Ovary (tissue), 9 donors: Measurements from ENCODE around the gene DENND4B. TPM values are rescaled to one million over a fixed set of nuclear protein-coding genes. Genes with fewer than 3 reads are reported as not detected.

ENCODE experiments used
- DNase-seq, 5 donors: peaks; one replicate each; pipeline ENCODE4 v3.0.0-alpha.2; 2019 to 2020
- H3K27ac ChIP-seq, 2 donors: fragments of 200-600 bp; one replicate each; pipeline versions ENCODE4 v1.5.1 to v1.8.0; 2019 to 2022
- H3K27me3 ChIP-seq: fragments of 200-600 bp; one replicate; pipeline ENCODE4 v1.8.0; 2022
- H3K36me3 ChIP-seq: fragments of 200-600 bp; sonication (generic); one replicate; pipeline ENCODE4 v1.5.1; 2019
- H3K4me1 ChIP-seq: one replicate; pipeline ENCODE4 v1.8.1; 2013; ENCODE audit warnings: mild to moderate bottlenecking, moderate library complexity; ENCODE audit not compliant: insufficient read depth
- H3K4me3 ChIP-seq: fragments of 200-600 bp; sonication (generic); one replicate; pipeline ENCODE4 v1.5.1; 2017
- H3K9me3 ChIP-seq, 2 donors: fragments of 200-600 bp in 1 of 2; sonication (generic) in 1 of 2; one replicate each; pipeline versions ENCODE4 v1.5.1 to v1.8.1; 2013 to 2019; ENCODE audit warnings: mild to moderate bottlenecking in 1 of 2, moderate library complexity in 1 of 2
- CTCF ChIP-seq, 3 donors: fragments of 450-650 bp in 2 of 3; fragments of 200-600 bp in 1 of 3; IDR thresholded peaks; one replicate each; pipeline versions ENCODE4 v1.5.1 to v1.8.0; 2016 to 2022; ENCODE audit warnings: antibody characterized with exemption in 3 of 3, mild to moderate bottlenecking in 1 of 3
- EP300 ChIP-seq: sonication (generic); formaldehyde crosslinking; IDR thresholded peaks from one replicate; pipeline ENCODE4 v1.6.1; 2017; ENCODE audit warnings: antibody characterized with exemption
- POLR2A ChIP-seq: fragments of 450-650 bp; IDR thresholded peaks from one replicate; pipeline ENCODE4 v1.6.1; 2017; ENCODE audit warnings: antibody characterized with exemption, mild to moderate bottlenecking, moderate library complexity
- WGBS, 3 donors: extraction: QIAGEN DNeasy Blood & Tissue Kit in 1 of 3; methylation state at CpG; one replicate each; pipeline versions ENCODE4 v1.1.5 to v1.1.7; 2013 to 2017; 5-methylcytosine and 5-hydroxymethylcytosine counted together
- intact Hi-C, 4 donors: fragments of 100-400 bp; cut with DNase I; formaldehyde crosslinking; loops; one replicate each; pipeline versions ENCODE4 v1.11.0 to v1.15.1; 2022 to 2023
- polyA plus RNA-seq, 2 donors: library from polyadenylated mRNA; stranded (reverse); fragments of 200-250 nt in 1 of 2; fragments of 350-450 nt in 1 of 2; fragmentation: Illumina TruSeq in 1 of 2; extraction: RNeasy Lipid Tissue Mini Kit (QIAGEN cat#74804) in 1 of 2; gene quantifications; one replicate each; pipeline ENCODE4 v1.2.3, GENCODE V29; 2013 to 2014
- total RNA-seq, 7 donors: library from RNA; depleted of rRNA in 2 of 7; stranded (reverse); fragments of >200 nt in 2 of 7; fragmentation: NEBNext Ultra II Directional in 3 of 7; extraction: Animal tissue kit (Norgen Biotek cat#: 25700) in 3 of 7; gene quantifications; one replicate each; pipeline versions ENCODE4 v1.1.0 to v1.2.4, GENCODE V29; 2016 to 2023
- donor health status: DM: no; HTN: no; CAD: no; lungs with moderate emphysema.
- donor health status: DM: no; HTN: no; CAD: no.
- donor health status: Bipolar disorder and iron deficiency.
- donor health status: DM: yes; HTN: yes; CAD: no.
- donor health status: DM: no; HTN: no; CAD: no.
- donor health status: DM: yes; HTN: yes; CAD: no.

DENND4B gene
- total and polyA plus RNA-seq, 9 donors: 20.9 to 83.1 (median 42.1) TPM

DNA sequence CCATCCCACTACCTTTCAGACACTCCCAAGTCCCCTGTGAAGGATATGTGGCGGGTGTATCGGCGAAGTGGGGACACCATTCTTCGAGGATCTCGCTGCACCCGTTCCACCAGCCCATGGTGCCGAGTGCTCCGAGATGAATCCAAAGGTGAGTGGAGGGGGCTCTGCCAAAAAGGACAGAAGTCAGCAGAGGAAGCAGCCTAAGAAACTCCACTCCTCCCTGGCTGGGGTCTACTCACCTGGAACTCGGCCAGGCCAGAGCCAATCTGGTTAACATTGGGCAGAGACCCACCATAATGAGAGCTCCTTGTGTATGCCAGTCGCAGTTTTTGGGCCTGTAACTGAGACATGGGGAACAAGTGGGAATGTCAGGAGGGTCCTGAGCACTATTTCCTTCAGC, 8.3 kb upstream of the DENND4B start:
- 89 to 91% (median 91%) methylated on average over 10 of the region's 10 CpGs for WGBS, 3 donors
- no peaks in the 10 kb centered on the region for H3K27me3 ChIP-seq
- H3K36me3 ChIP-seq: no peaks in the 10 kb centered on the region
- H3K4me3 ChIP-seq: no peak overlapping the region
- intact Hi-C loops: loop anchor here in 1 of 4 donors (10.0 kb wide), 1 partner anchor 160 kb away; no protein-coding TSS in a partner anchor
- H3K4me1 ChIP-seq: peaks cover 19% of the 10 kb centered on the region
- TF ChIP-seq EP300 (no peak), CTCF (IDR thresholded peaks at IDR 0.05) (no peak), POLR2A (no peak)
- no peak for DNase-seq
- H3K27ac ChIP-seq: no peak overlapping the region
- no peaks in the 10 kb centered on the region for H3K9me3 ChIP-seq

GRCh38 chr1:153953859-153954365, 7.4 kb upstream of the DENND4B start:
- Histone ChIP-seq H3K27ac (no peak overlapping the region), H3K4me3 (no peak overlapping the region), H3K36me3 (no peaks in the 10 kb centered on the region), H3K27me3 (no peaks in the 10 kb centered on the region), H3K4me1 (peaks cover 12% of the 10 kb centered on the region), H3K9me3 (no peaks in the 10 kb centered on the region)
- WGBS, 3 donors: 70 to 76% (median 74%) methylated on average over 4 of the region's 4 CpGs
- no peak for DNase-seq
- TF ChIP-seq EP300 (no peak), POLR2A (no peak), CTCF (IDR thresholded peaks at IDR 0.05) (no peak)
- intact Hi-C loops: loop anchor here in 1 of 4 donors (10.0 kb wide), 1 partner anchor 159 kb away; no protein-coding TSS in a partner anchor

DNA sequence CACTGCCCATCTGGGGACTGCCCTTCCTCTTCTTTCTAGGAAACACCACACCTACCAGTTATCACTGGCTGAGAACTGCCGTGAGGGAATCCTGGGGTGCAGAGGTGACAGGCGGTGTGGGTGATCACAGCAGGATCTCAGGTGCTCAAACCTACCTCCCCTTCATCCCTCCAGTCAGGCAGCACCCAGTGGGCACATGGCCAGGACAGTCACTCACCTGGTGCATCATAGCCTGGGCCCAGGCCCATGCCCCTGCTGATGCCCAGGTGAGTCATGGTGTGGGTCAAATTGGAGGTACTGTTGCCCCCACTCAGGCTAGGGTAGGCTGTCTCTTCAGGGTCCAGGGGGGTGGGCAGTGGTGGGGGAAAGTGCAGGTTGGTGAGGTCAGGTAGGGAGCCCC, 5.3 kb upstream of the DENND4B start:
- intact Hi-C loops: loop anchor here in 1 of 4 donors (10.0 kb wide), 1 partner anchor 157 kb away; no protein-coding TSS in a partner anchor
- WGBS, 3 donors: 86 to 92% (median 87%) methylated on average over 2 of the region's 2 CpGs
- no peak for DNase-seq
- no peak for TF ChIP-seq EP300
- TF ChIP-seq CTCF (IDR thresholded peaks at IDR 0.05): no peak
- no peak for TF ChIP-seq POLR2A
- Histone ChIP-seq H3K36me3 (no peaks in the 10 kb centered on the region), H3K9me3 (no peaks in the 10 kb centered on the region), H3K4me1 (peaks cover 8% of the 10 kb centered on the region), H3K27ac (no peak overlapping the region), H3K27me3 (no peaks in the 10 kb centered on the region), H3K4me3 (no peak overlapping the region)

DNA sequence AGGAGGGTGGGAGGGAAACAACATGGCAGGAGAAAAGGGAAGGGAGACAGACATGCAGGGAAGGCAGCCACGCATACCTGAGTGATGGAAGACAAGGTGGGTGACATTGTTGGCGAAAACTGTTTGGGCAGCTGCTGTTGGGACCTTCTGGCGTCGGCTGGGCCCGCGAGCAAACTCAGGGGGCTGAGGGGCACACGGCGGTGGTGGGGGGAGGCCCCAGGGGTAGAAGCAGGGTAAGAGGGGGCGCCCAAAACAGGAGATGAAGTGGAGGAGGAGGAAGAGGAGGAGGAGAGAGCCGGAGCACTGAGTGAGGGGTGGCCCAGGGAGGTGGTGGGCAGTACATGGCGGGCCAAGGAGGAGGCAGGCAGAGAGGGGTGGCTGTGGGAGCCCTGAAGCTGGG, 4.7 kb upstream of the DENND4B start:
- WGBS, 3 donors: 87 to 92% (median 87%) methylated on average over 11 of the region's 11 CpGs
- H3K27me3 ChIP-seq: no peaks in the 10 kb centered on the region
- intact Hi-C loops: loop anchor here in 1 of 4 donors (10.0 kb wide), 1 partner anchor 156 kb away; no protein-coding TSS in a partner anchor
- DNase-seq: peak in 1 of 5 donors; percentile 12
- no peak overlapping the region for H3K27ac ChIP-seq
- H3K36me3 ChIP-seq: no peaks in the 10 kb centered on the region
- H3K9me3 ChIP-seq: no peaks in the 10 kb centered on the region
- no peak overlapping the region for H3K4me3 ChIP-seq
- peaks cover 2% of the 10 kb centered on the region for H3K4me1 ChIP-seq
- TF ChIP-seq CTCF (IDR thresholded peaks at IDR 0.05) (no peak), POLR2A (no peak), EP300 (no peak)
